HepG2 (cell line): ENCODE measurements around the gene FOLR3. TPM values are rescaled to one million over a fixed set of nuclear protein-coding genes. Genes with fewer than 3 reads are reported as not detected.

ENCODE experiments used
- ARID5B ChIP-seq: IDR thresholded peaks from 2 replicates; pipeline ENCODE4 v1.4.0; 2020; ENCODE audit warnings: mild to moderate bottlenecking, missing genetic modification reagents
- CHD4 ChIP-seq: fragments of 200-600 bp; sonication (generic); IDR thresholded peaks from 2 replicates; pipeline ENCODE4 v1.7.0; 2017; ENCODE audit warnings: mild to moderate bottlenecking, low read length, borderline replicate concordance
- CREB1 ChIP-seq, 2 experiments: fragments of 450-650 bp in 1 of 2; IDR thresholded peaks; 2 replicates each; pipeline ENCODE4 v1.6.1; 2016 to 2017; ENCODE audit warnings: control low read depth in 1 of 2, mild to moderate bottlenecking in 1 of 2, missing compliant biosample characterization in 1 of 2, missing genetic modification characterization in 1 of 2
- FOXC1 ChIP-seq: sonication (generic); formaldehyde crosslinking; IDR thresholded peaks from 2 replicates; pipeline ENCODE4 v1.8.0; 2022; ENCODE audit warnings: mild to moderate bottlenecking, missing genetic modification reagents, borderline replicate concordance
- GMEB2 ChIP-seq: IDR thresholded peaks from 2 replicates; pipeline ENCODE4 v1.6.1; 2016; ENCODE audit warnings: missing biosample characterization, missing genetic modification reagents, low read depth
- HOMEZ ChIP-seq: IDR thresholded peaks from 2 replicates; pipeline ENCODE4 v1.6.1; 2016; ENCODE audit warnings: low read depth
- HOXA7 ChIP-seq: sonication (generic); formaldehyde crosslinking; IDR thresholded peaks from 2 replicates; pipeline ENCODE4 v1.8.1; 2022; ENCODE audit warnings: mild to moderate bottlenecking, missing genetic modification reagents, moderate library complexity
- ZBTB20 ChIP-seq: sonication (generic); formaldehyde crosslinking; IDR thresholded peaks from 2 replicates; pipeline ENCODE4 v1.8.1; 2023; ENCODE audit warnings: missing genetic modification reagents, low read depth, mild to moderate bottlenecking, borderline replicate concordance
- ZBTB49 ChIP-seq: sonication (generic); formaldehyde crosslinking; IDR thresholded peaks from 2 replicates; pipeline ENCODE4 v1.4.0; 2020; ENCODE audit warnings: missing genetic modification reagents, borderline replicate concordance
- ZNF547 ChIP-seq: sonication (generic); formaldehyde crosslinking; IDR thresholded peaks from 2 replicates; pipeline ENCODE4 v1.5.1; 2020; ENCODE audit warnings: mild to moderate bottlenecking, missing genetic modification reagents
- ZNF574 ChIP-seq: sonication (generic); formaldehyde crosslinking; IDR thresholded peaks from 2 replicates; pipeline ENCODE4 v1.4.0; 2020; ENCODE audit warnings: missing genetic modification reagents
- ZNF580 ChIP-seq: IDR thresholded peaks from 2 replicates; pipeline ENCODE4 v1.6.1; 2016; ENCODE audit warnings: low read depth, borderline replicate concordance
- ZNF737 ChIP-seq: sonication (generic); formaldehyde crosslinking; IDR thresholded peaks from 2 replicates; pipeline ENCODE4 v1.5.0; 2020; ENCODE audit warnings: missing genetic modification reagents, mild to moderate bottlenecking, borderline replicate concordance
- ZSCAN25 ChIP-seq: sonication (generic); formaldehyde crosslinking; IDR thresholded peaks from 2 replicates; pipeline ENCODE4 v1.8.0; 2022; ENCODE audit warnings: mild to moderate bottlenecking, missing genetic modification reagents
- polyA plus RNA-seq, 8 experiments: library from polyadenylated mRNA; depleted of rRNA in 3 of 8; stranded (reverse) in 7 of 8; unstranded in 1 of 8; fragments of >200 nt; fragmentation: Illumina TruSeq in 4 of 8; extraction: Trizol in 4 of 8; gene quantifications; 2 replicates each; pipeline versions ENCODE4 v1.2.1 to v1.2.3, GENCODE V29; 2011 to 2016; ENCODE audit warnings: low read depth in 4 of 8, missing spikeins in 1 of 8, mixed read lengths in 1 of 8; ENCODE audit not compliant: insufficient read depth in 1 of 8
- total RNA-seq, 5 experiments: library from RNA; depleted of rRNA; stranded (reverse); fragments of >200 nt; fragmentation: Illumina TruSeq; extraction: Trizol; gene quantifications; 2 replicates each; pipeline ENCODE4 v1.2.3, GENCODE V29; 2016; ENCODE audit warnings: low read depth in 1 of 5

Gene FOLR3
- total and polyA plus RNA-seq, 2 of the 13 experiments (the other 11 are each of a cell fraction or from before 2014, with no cell fraction given), result not detected

GRCh38 chr11:72102946-72103753 is 32.4 kb upstream of the FOLR3 start, which contains the start of gene LAMTOR1 (continued):
- TF ChIP-seq ZNF574 (CRISPR knock-in tag) (peak; percentile 69), ZBTB49 (CRISPR knock-in tag) (peak; percentile 23; the same call in 1 of the 2 replicates), ZSCAN25 (CRISPR knock-in tag) (0 out of 2 replicates have a peak, but pooled peaks have one; percentile 59), ZNF737 (CRISPR knock-in tag) (no peak), CHD4 (0 out of 2 replicates have a peak, but pooled peaks have one; percentile 53), CREB1 (IDR thresholded peaks at IDR 0.05) (peak; percentile 64), CREB1 (CRISPR knock-in tag; IDR thresholded peaks at IDR 0.05) (no peak), ZBTB20 (CRISPR knock-in tag) (0 out of 2 replicates have a peak, but pooled peaks have one; percentile 43), ZNF547 (CRISPR knock-in tag) (no peak; the same call in 1 of the 2 replicates), GMEB2 (CRISPR knock-in tag) (0 out of 2 replicates have a peak, but pooled peaks have one; percentile 51), HOXA7 (no peak), HOMEZ (peak; percentile 81; the same call in 1 of the 2 replicates), ARID5B (CRISPR knock-in tag) (peak; percentile 43), ZNF580 (CRISPR knock-in tag) (peak; percentile 34; the same call in 1 of the 2 replicates), FOXC1 (peak; percentile 67; the same call in 1 of the 2 replicates)
